ENCODE measurements around the gene BHLHE23.

DNA sequence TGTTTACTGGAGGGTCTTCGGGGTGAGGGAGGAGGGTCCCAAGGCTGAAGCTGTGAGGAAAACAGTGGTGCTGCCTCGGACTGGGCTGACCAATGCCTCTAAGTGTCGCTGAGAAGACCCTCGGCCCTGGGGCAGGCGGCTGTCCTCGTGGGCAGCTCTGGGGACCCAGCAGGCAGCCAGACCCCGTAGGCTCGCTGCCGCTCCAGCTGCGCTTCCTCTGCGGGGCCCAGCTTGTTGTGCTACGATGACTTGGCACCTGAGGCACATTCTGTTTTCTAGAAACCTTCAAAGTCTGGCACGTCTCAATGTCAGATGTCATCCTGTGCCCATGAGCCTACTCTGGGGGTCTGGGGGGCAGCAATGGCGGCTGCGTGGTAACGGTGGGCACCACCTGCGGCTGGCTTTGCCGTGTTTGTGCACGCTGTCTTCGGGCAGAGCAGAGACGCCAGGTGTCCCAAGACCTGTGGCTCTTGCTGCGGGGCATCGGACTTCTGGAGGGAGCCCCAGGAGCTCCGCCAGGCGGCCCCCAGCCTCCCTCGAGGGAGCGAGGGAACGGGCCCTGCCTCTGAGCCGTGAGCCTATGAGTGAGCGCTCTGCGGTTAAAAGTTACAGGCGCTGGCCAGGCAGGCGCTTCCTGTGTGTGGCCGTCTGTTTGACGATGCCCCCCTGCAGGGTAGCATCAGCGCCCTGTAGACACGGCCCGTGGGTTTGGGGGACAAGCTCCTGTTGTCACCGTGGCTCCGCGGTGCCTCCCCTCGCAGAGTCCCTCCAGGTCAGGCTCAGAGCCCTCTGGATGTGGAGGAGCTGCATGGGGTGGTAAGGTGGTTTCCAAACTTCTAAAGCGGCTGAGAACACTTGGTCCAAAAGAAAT lies 47.4 kb downstream of the BHLHE23 start:
- TF ChIP-seq, protein P1, sequence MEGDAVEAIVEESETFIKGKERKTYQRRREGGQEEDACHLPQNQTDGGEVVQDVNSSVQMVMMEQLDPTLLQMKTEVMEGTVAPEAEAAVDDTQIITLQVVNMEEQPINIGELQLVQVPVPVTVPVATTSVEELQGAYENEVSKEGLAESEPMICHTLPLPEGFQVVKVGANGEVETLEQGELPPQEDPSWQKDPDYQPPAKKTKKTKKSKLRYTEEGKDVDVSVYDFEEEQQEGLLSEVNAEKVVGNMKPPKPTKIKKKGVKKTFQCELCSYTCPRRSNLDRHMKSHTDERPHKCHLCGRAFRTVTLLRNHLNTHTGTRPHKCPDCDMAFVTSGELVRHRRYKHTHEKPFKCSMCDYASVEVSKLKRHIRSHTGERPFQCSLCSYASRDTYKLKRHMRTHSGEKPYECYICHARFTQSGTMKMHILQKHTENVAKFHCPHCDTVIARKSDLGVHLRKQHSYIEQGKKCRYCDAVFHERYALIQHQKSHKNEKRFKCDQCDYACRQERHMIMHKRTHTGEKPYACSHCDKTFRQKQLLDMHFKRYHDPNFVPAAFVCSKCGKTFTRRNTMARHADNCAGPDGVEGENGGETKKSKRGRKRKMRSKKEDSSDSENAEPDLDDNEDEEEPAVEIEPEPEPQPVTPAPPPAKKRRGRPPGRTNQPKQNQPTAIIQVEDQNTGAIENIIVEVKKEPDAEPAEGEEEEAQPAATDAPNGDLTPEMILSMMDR (conservative IDR thresholded peaks at IDR 0.05): no peak
- TF ChIP-seq EZH2 (IDR thresholded peaks at IDR 0.05; ENCODE audit: low read depth): no peak

Measured in PC-9 (cell line).